CD14-positive monocyte (primary cell): ENCODE data around the gene MLF2. TPM values are rescaled to one million over a fixed set of nuclear protein-coding genes. Genes with fewer than 3 reads are reported as not detected.
"Not testable (repeated sequence)": the region's sequence is repeated elsewhere in the genome, so short reads cannot be mapped to it uniquely, and the experiment has no call there.

Experiments
- DNase-seq, 3 donors: peaks; one replicate each; pipeline ENCODE4 v3.0.0-alpha.2; 2011 to 2022
- H2AFZ ChIP-seq: 2 replicates; pipeline ENCODE4 v1.6.0; 2012; ENCODE audit warnings: mild to moderate bottlenecking, low read depth, low read length, inconsistent platforms; ENCODE audit not compliant: insufficient read depth, poor library complexity, severe bottlenecking
- H3K27ac ChIP-seq, 2 donors: 1 replicate in 1 of 2; 2 replicates in 1 of 2; pipeline ENCODE4 v1.5.1; 2012 to 2013; ENCODE audit warnings: low read length in 2 of 2, control low read depth in 1 of 2, inconsistent platforms in 1 of 2, low read depth in 1 of 2, mild to moderate bottlenecking in 1 of 2
- H3K27me3 ChIP-seq, 2 donors: one replicate each; pipeline versions ENCODE4 v1.6.0 to v1.6.1; 2011 to 2013; ENCODE audit warnings: low read length in 2 of 2; ENCODE audit not compliant: control insufficient read depth in 2 of 2, insufficient read depth in 2 of 2
- H3K36me3 ChIP-seq, 2 donors: replicated peaks in 1 of 2; 1 replicate in 1 of 2; 2 replicates in 1 of 2; pipeline versions ENCODE4 v1.5.1 to v1.6.1; 2012 to 2013; ENCODE audit warnings: low read length in 2 of 2, control low read depth in 1 of 2, inconsistent platforms in 1 of 2, mild to moderate bottlenecking in 1 of 2; ENCODE audit not compliant: insufficient read depth in 2 of 2, control insufficient read depth in 1 of 2
- H3K4me1 ChIP-seq, 2 donors: 1 replicate in 1 of 2; 2 replicates in 1 of 2; pipeline versions ENCODE4 v1.5.1 to v1.6.1; 2012 to 2013; ENCODE audit warnings: low read length in 2 of 2, control low read depth in 1 of 2, inconsistent platforms in 1 of 2, mild to moderate bottlenecking in 1 of 2, moderate library complexity in 1 of 2; ENCODE audit not compliant: insufficient read depth in 2 of 2, control insufficient read depth in 1 of 2
- H3K4me2 ChIP-seq: replicated peaks from 2 replicates; pipeline ENCODE3; 2012; ENCODE audit warnings: low read length, moderate library complexity, mild to moderate bottlenecking; ENCODE audit not compliant: poor library complexity, severe bottlenecking; ENCODE audit errors: extremely low read depth
- H3K4me3 ChIP-seq, 3 experiments: fragments of 200-600 bp in 1 of 3; sonication (generic) in 1 of 3; replicated peaks in 1 of 3; 1 replicate in 2 of 3; 2 replicates in 1 of 3; pipeline ENCODE4 v1.5.1; 2011 to 2013; ENCODE audit warnings: low read length in 3 of 3, mild to moderate bottlenecking in 3 of 3, control low read depth in 2 of 3, low read depth in 2 of 3, inconsistent platforms in 1 of 3, moderate library complexity in 1 of 3
- H3K79me2 ChIP-seq: 2 replicates; pipeline ENCODE4 v1.6.0; 2012; ENCODE audit warnings: mild to moderate bottlenecking, control low read depth, inconsistent platforms, low read length, moderate library complexity; ENCODE audit not compliant: insufficient read depth
- H3K9ac ChIP-seq: 2 replicates; pipeline ENCODE4 v1.6.0; 2017; ENCODE audit warnings: low read length, mild to moderate bottlenecking; ENCODE audit not compliant: insufficient read depth, poor library complexity, severe bottlenecking
- H3K9me3 ChIP-seq, 2 donors: replicated peaks in 1 of 2; 1 replicate in 1 of 2; 2 replicates in 1 of 2; pipeline versions ENCODE4 v1.5.1 to v1.6.1; 2012 to 2013; ENCODE audit warnings: low read length in 2 of 2, control low read depth in 1 of 2; ENCODE audit not compliant: control insufficient read depth in 1 of 2, insufficient read depth in 1 of 2
- H4K20me1 ChIP-seq: 2 replicates; pipeline ENCODE4 v1.6.0; 2012; ENCODE audit warnings: mild to moderate bottlenecking, low read length, control low read depth, moderate library complexity; ENCODE audit not compliant: insufficient read depth
- H3K27ac Mint-ChIP-seq, 7 donors: one replicate each; pipeline ENCODE4 v1.8.0; 2020; ENCODE audit warnings: mild to moderate bottlenecking in 7 of 7, mixed read lengths in 7 of 7, moderate library complexity in 6 of 7, inconsistent platforms in 2 of 7
- H3K27me3 Mint-ChIP-seq, 3 donors: one replicate each; pipeline ENCODE4 v1.8.0; 2021 to 2022; ENCODE audit warnings: low read depth in 3 of 3, mild to moderate bottlenecking in 3 of 3, mixed read lengths in 3 of 3, moderate library complexity in 3 of 3, inconsistent platforms in 1 of 3
- H3K36me3 Mint-ChIP-seq, 2 donors: one replicate each; pipeline ENCODE4 v1.8.0; 2020; ENCODE audit warnings: mixed read lengths in 2 of 2, inconsistent platforms in 1 of 2, mild to moderate bottlenecking in 1 of 2
- H3K4me1 Mint-ChIP-seq: one replicate; pipeline ENCODE4 v1.8.0; 2020; ENCODE audit warnings: mild to moderate bottlenecking, mixed read lengths
- H3K4me3 Mint-ChIP-seq, 2 donors: one replicate each; pipeline ENCODE4 v1.8.0; 2020; ENCODE audit warnings: mild to moderate bottlenecking in 2 of 2, mixed read lengths in 2 of 2, moderate library complexity in 1 of 2
- H3K9me3 Mint-ChIP-seq, 7 donors: one replicate each; pipeline ENCODE4 v1.8.0; 2020 to 2022; ENCODE audit warnings: mixed read lengths in 7 of 7, mild to moderate bottlenecking in 6 of 7, moderate library complexity in 6 of 7, inconsistent platforms in 2 of 7
- CTCF ChIP-seq: fragments of 200-600 bp; IDR thresholded peaks from one replicate; pipeline ENCODE4 v1.8.0; 2022; ENCODE audit warnings: antibody characterized with exemption, mild to moderate bottlenecking
- WGBS: methylation state at CpG from one replicate; pipeline ENCODE4 v1.1.5; 2013; ENCODE audit warnings: missing lambda C conversion rate; ENCODE audit not compliant: insufficient coverage; 5-methylcytosine and 5-hydroxymethylcytosine counted together
- intact Hi-C, 2 donors: fragments of 100-400 bp; cut with micrococcal nuclease; formaldehyde crosslinking; loops; one replicate each; pipeline versions ENCODE4 v1.15.0 to v1.15.1; 2023
- polyA plus RNA-seq, 3 donors: library from polyadenylated mRNA; depleted of rRNA in 1 of 3; unstranded in 2 of 3; stranded (reverse) in 1 of 3; fragments of 300-500 nt in 2 of 3; fragments of >200 nt in 1 of 3; fragmentation: Illumina TruSeq in 2 of 3; gene quantifications; 1 replicate in 2 of 3; 2 replicates in 1 of 3; pipeline ENCODE4 v1.2.3, GENCODE V29; 2012 to 2021

Gene MLF2
- polyA plus RNA-seq, 3 donors, result 113 to 211 (median 140) TPM

GRCh38 chr12:6708960-6709394 is 44.0 kb downstream of the MLF2 start:
- Histone ChIP-seq H4K20me1 (no peaks in the 10 kb centered on the region), H2AFZ (peak overlapping the region; percentile 29), H3K79me2 (no peaks in the 10 kb centered on the region), H3K4me2 (no peak overlapping the region), H3K4me1 (no peaks in the 10 kb centered on the region), H3K27ac (no peak overlapping the region), H3K9ac (no peak overlapping the region), H3K27me3 (peaks cover 3 to 13% of the 10 kb centered on the region in 2 donors), H3K9me3 (no peaks in the 10 kb centered on the region), H3K36me3 (no peaks in the 10 kb centered on the region), H3K4me3 (no peak overlapping the region)
- Mint-ChIP-seq H3K9me3 (peaks cover 0 to 7% (median 0%) of the 10 kb centered on the region in 7 donors), H3K4me1 (peaks cover 5% of the 10 kb centered on the region), H3K36me3 (no peaks in the 10 kb centered on the region), H3K4me3 (peak overlapping the region; percentile 21 to 22), H3K27me3 (peaks cover 31 to 43% (median 34%) of the 10 kb centered on the region in 3 donors), H3K27ac (no peak overlapping the region)
- no peak for TF ChIP-seq CTCF
- no peak for DNase-seq
- WGBS, result 48% methylated on average over 15 of the region's 16 CpGs
- intact Hi-C loops, result no loop called here

- H3K27ac ChIP-seq, H3K4me3 Mint-ChIP-seq: not testable (repeated sequence)
Observed at GRCh38 chr12:6708351-6708750, 44.6 kb downstream of the MLF2 start.

More at GRCh38 chr12:6708351-6708750, 44.6 kb downstream of the MLF2 start:
- H4K20me1 ChIP-seq, H3K9me3 Mint-ChIP-seq, H3K4me1 Mint-ChIP-seq, H2AFZ ChIP-seq, H3K27ac Mint-ChIP-seq, H3K79me2 ChIP-seq, H3K4me1 ChIP-seq, H3K4me3 ChIP-seq, DNase-seq, intact Hi-C loops, H3K9ac ChIP-seq, H3K9me3 ChIP-seq, H3K4me2 ChIP-seq, H3K36me3 ChIP-seq, H3K36me3 Mint-ChIP-seq: not testable (repeated sequence)
- H3K27me3 Mint-ChIP-seq, result peaks cover 36 to 48% (median 39%) of the 10 kb centered on the region in 3 donors
- H3K27me3 ChIP-seq, result peaks cover 3 to 19% of the 10 kb centered on the region in 2 donors
- 96% methylated on average over 17 of the region's 21 CpGs for WGBS
